H1 (cell line): ENCODE results near the gene GTSE1. TPM values are rescaled to one million over a fixed set of nuclear protein-coding genes. Genes with fewer than 3 reads are reported as not detected.

ENCODE experiments used
- BRCA1 ChIP-seq: IDR thresholded peaks from 2 replicates; pipeline ENCODE4 v1.6.1; 2012; ENCODE audit warnings: low read depth, low read length, improper control_type of control experiment
- CTBP2 ChIP-seq: IDR thresholded peaks from 2 replicates; pipeline ENCODE4 v1.7.0; 2011; ENCODE audit warnings: borderline replicate concordance, mild to moderate bottlenecking, moderate library complexity, mixed read lengths, low read length; ENCODE audit not compliant: insufficient read depth, insufficient read length
- POLR2AphosphoS5 ChIP-seq: IDR thresholded peaks from 2 replicates; pipeline ENCODE4 v1.6.1; 2011; ENCODE audit warnings: low read depth, low read length
- TAF1 ChIP-seq: IDR thresholded peaks from 2 replicates; pipeline ENCODE4 v1.6.1; 2011; ENCODE audit warnings: mild to moderate bottlenecking, low read depth, low read length
- TAF7 ChIP-seq: optimal IDR thresholded peaks from 2 replicates; pipeline ENCODE3; 2011; ENCODE audit warnings: low read depth, mild to moderate bottlenecking, inconsistent platforms, low read length, moderate library complexity, borderline replicate concordance
- polyA plus RNA-seq, 7 experiments: library from polyadenylated mRNA; depleted of rRNA in 3 of 7; stranded (reverse) in 5 of 7; unstranded in 2 of 7; fragments of >200 nt in 5 of 7; fragments of 200-250 nt in 2 of 7; gene quantifications; 1 replicate in 5 of 7; 2 replicates in 1 of 7; 4 replicates in 1 of 7; pipeline versions ENCODE4 v1.2.1 to v1.2.3, GENCODE V29; 2011 to 2013; ENCODE audit warnings: missing spikeins in 2 of 7, mixed read lengths in 2 of 7
- total RNA-seq: library from RNA; stranded (reverse); fragmentation: NEBNext Ultra II Directional; extraction: Animal tissue kit (Norgen Biotek cat#: 25700); gene quantifications from 2 replicates; pipeline ENCODE4 v1.2.1, GENCODE V29; 2021
- TF ChIP-seq, protein P1 (sequence below): IDR thresholded peaks from 2 replicates; pipeline ENCODE4 v1.6.1; 2012; ENCODE audit warnings: inconsistent platforms

GTSE1 gene
- total and polyA plus RNA-seq, 2 of the 8 experiments (the other 6 are each of a cell fraction or from before 2014, with no cell fraction given): 17.5 to 38.6 TPM

GRCh38 chr22:46320716-46321386, 24.2 kb downstream of the GTSE1 start (continued):
- TF ChIP-seq, protein P1, sequence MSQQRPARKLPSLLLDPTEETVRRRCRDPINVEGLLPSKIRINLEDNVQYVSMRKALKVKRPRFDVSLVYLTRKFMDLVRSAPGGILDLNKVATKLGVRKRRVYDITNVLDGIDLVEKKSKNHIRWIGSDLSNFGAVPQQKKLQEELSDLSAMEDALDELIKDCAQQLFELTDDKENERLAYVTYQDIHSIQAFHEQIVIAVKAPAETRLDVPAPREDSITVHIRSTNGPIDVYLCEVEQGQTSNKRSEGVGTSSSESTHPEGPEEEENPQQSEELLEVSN: no peak
- TF ChIP-seq BRCA1 (no peak), CTBP2 (no peak), TAF7 (no peak), POLR2AphosphoS5 (no peak), TAF1 (no peak)
